Natural killer cell (primary cell): ENCODE results near the gene DENND5B. TPM values are rescaled to one million over a fixed set of nuclear protein-coding genes. Genes with fewer than 3 reads are reported as not detected.
A peak's percentile ranks its signal among the peaks of the same experiment; 100 is the strongest.

Source experiments
- ATAC-seq, 3 donors: fragments of 150-1000 bp in 2 of 3; fragments of 200-7000 bp in 1 of 3; cut with Tn5 transposase; 1 replicate in 1 of 3; 2 replicates in 2 of 3; pipeline ENCODE4 v1.10.0; 2021; ENCODE audit warnings: mild to moderate bottlenecking in 2 of 3, moderate library complexity in 2 of 3
- DNase-seq, 2 donors: peaks; one replicate each; pipeline versions ENCODE4 v3.0.0 to v3.0.0-alpha.2; 2013 to 2021; ENCODE audit warnings: mixed read lengths in 1 of 2
- H3K27ac ChIP-seq: one replicate; pipeline ENCODE4 v1.5.1; 2013; ENCODE audit warnings: mild to moderate bottlenecking, low read length
- H3K27me3 ChIP-seq: one replicate; pipeline ENCODE4 v1.6.1; 2013; ENCODE audit warnings: low read length; ENCODE audit not compliant: control insufficient read depth, insufficient read depth
- H3K36me3 ChIP-seq: one replicate; pipeline ENCODE4 v1.6.1; 2013; ENCODE audit warnings: low read length; ENCODE audit not compliant: control insufficient read depth, insufficient read depth
- H3K4me1 ChIP-seq: one replicate; pipeline ENCODE4 v1.6.1; 2013; ENCODE audit warnings: low read length; ENCODE audit not compliant: control insufficient read depth, insufficient read depth
- H3K4me3 ChIP-seq: one replicate; pipeline ENCODE4 v1.5.1; 2013; ENCODE audit warnings: low read length
- H3K9me3 ChIP-seq: one replicate; pipeline ENCODE4 v1.6.1; 2013; ENCODE audit warnings: low read length; ENCODE audit not compliant: control insufficient read depth, insufficient read depth
- H3K27ac Mint-ChIP-seq, 2 donors: one replicate each; pipeline ENCODE4 v1.8.0; 2022; ENCODE audit warnings: mild to moderate bottlenecking in 2 of 2, mixed read lengths in 2 of 2, moderate library complexity in 1 of 2
- H3K27me3 Mint-ChIP-seq, 2 donors: one replicate each; pipeline ENCODE4 v1.8.0; 2022; ENCODE audit warnings: low read depth in 2 of 2, mixed read lengths in 2 of 2
- H3K36me3 Mint-ChIP-seq: one replicate; pipeline ENCODE4 v1.8.0; 2022; ENCODE audit warnings: mixed read lengths
- H3K4me1 Mint-ChIP-seq, 2 donors: one replicate each; pipeline ENCODE4 v1.8.0; 2022; ENCODE audit warnings: mixed read lengths in 2 of 2
- H3K4me3 Mint-ChIP-seq: one replicate; pipeline ENCODE4 v1.8.0; 2022; ENCODE audit warnings: mild to moderate bottlenecking, moderate library complexity, mixed read lengths
- H3K9me3 Mint-ChIP-seq, 2 donors: one replicate each; pipeline ENCODE4 v1.8.0; 2022; ENCODE audit warnings: mixed read lengths in 2 of 2
- CTCF ChIP-seq: fragments of 200-600 bp; IDR thresholded peaks from one replicate; pipeline ENCODE4 v1.8.0; 2022; ENCODE audit warnings: antibody characterized with exemption
- WGBS: methylation state at CpG from one replicate; pipeline ENCODE4 v1.1.7; 2013; ENCODE audit warnings: missing lambda C conversion rate; ENCODE audit not compliant: insufficient coverage; 5-methylcytosine and 5-hydroxymethylcytosine counted together
- intact Hi-C: fragments of 100-400 bp; cut with micrococcal nuclease; formaldehyde crosslinking; loops from one replicate; pipeline ENCODE4 v1.14.2; 2022
- total RNA-seq, 4 donors: library from RNA; stranded (reverse); fragments of 120-200 nt in 1 of 4; gene quantifications; one replicate each; pipeline versions ENCODE4 v1.2.3 to v1.2.4, GENCODE V29; 2013 to 2022

DENND5B gene
- total RNA-seq, 3 donors from 2014 or later (not counting 1 experiment from before 2014, with no cell fraction given) = 0.52 to 2.4 (median 0.70) TPM

GRCh38 chr12:31586728-31587127 lies 4.2 kb downstream of the DENND5B start:
- peak overlapping the region; percentile 1 for H3K27ac ChIP-seq
- Mint-ChIP-seq H3K27me3 (peaks cover 9 to 18% of the 10 kb centered on the region in 2 donors), H3K4me1 (peaks cover 12 to 13% of the 10 kb centered on the region in 2 donors), H3K36me3 (no peaks in the 10 kb centered on the region), H3K4me3 (no peak overlapping the region), H3K9me3 (no peaks in the 10 kb centered on the region), H3K27ac (no peak overlapping the region)
- no peak for TF ChIP-seq CTCF
- H3K27me3 ChIP-seq = peaks cover 7% of the 10 kb centered on the region
- DNase-seq (no peak), ATAC-seq (no peak)
- no peaks in the 10 kb centered on the region for H3K36me3 ChIP-seq
- intact Hi-C loops = no loop called here
- H3K9me3 ChIP-seq = no peaks in the 10 kb centered on the region
- peaks cover 10% of the 10 kb centered on the region for H3K4me1 ChIP-seq
- no peak overlapping the region for H3K4me3 ChIP-seq
- 68% methylated on average over 4 of the region's 4 CpGs for WGBS

GRCh38 chr12:31585895-31586294 lies 5.0 kb downstream of the DENND5B start:
- no peak overlapping the region for H3K4me3 Mint-ChIP-seq
- peaks cover 9 to 14% of the 10 kb centered on the region in 2 donors for H3K27me3 Mint-ChIP-seq
- H3K36me3 Mint-ChIP-seq = no peaks in the 10 kb centered on the region
- H3K4me1 ChIP-seq = peaks cover 4% of the 10 kb centered on the region
- peaks cover 2% of the 10 kb centered on the region for H3K27me3 ChIP-seq
- ATAC-seq = no peak
- WGBS = 65% methylated on average over 2 of the region's 2 CpGs
- no peak overlapping the region for H3K4me3 ChIP-seq
- H3K36me3 ChIP-seq = no peaks in the 10 kb centered on the region
- H3K9me3 Mint-ChIP-seq = no peaks in the 10 kb centered on the region
- TF ChIP-seq CTCF = no peak
- no peak for DNase-seq
- no peak overlapping the region for H3K27ac ChIP-seq
- no peaks in the 10 kb centered on the region for H3K9me3 ChIP-seq
- intact Hi-C loops = no loop called here
- peaks cover 7 to 9% of the 10 kb centered on the region in 2 donors for H3K4me1 Mint-ChIP-seq
- no peak overlapping the region for H3K27ac Mint-ChIP-seq

DNA sequence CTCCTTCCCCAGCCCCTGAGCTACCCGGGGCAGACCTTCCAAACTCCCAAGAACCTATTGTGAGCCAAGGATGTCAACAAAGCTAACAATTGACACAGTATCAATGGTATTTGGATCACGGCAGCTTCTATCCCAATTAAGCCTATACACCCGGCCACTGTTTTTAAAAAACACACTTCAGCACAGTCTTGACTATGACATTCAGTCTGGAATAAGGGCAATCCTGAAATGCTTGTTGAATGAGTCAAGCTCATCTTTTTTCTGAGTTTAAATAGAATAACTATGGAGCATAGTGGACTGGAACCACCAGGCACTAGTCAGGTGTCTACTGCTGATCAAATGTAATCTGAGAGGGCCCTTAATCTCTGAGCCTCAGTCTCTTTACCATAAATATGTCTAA lies 5.7 kb downstream of the DENND5B start:
- Histone ChIP-seq H3K27ac (no peak overlapping the region), H3K9me3 (no peaks in the 10 kb centered on the region), H3K4me1 (peaks cover 4% of the 10 kb centered on the region), H3K4me3 (no peak overlapping the region), H3K27me3 (peaks cover 2% of the 10 kb centered on the region), H3K36me3 (no peaks in the 10 kb centered on the region)
- H3K4me1 Mint-ChIP-seq = peaks cover 7 to 9% of the 10 kb centered on the region in 2 donors
- H3K27me3 Mint-ChIP-seq = peaks cover 9 to 14% of the 10 kb centered on the region in 2 donors
- no peak overlapping the region for H3K27ac Mint-ChIP-seq
- WGBS = 98% methylated on average over 3 of the region's 3 CpGs
- no peaks in the 10 kb centered on the region for H3K9me3 Mint-ChIP-seq
- H3K4me3 Mint-ChIP-seq = no peak overlapping the region
- ATAC-seq (no peak), DNase-seq (no peak)
- no peaks in the 10 kb centered on the region for H3K36me3 Mint-ChIP-seq
- intact Hi-C loops = no loop called here
- TF ChIP-seq CTCF = no peak

GRCh38 chr12:31584782-31585181 lies 6.2 kb downstream of the DENND5B start:
- DNase-seq (no peak), ATAC-seq (no peak)
- Histone ChIP-seq H3K4me1 (peaks cover 2% of the 10 kb centered on the region), H3K4me3 (no peak overlapping the region), H3K36me3 (no peaks in the 10 kb centered on the region), H3K9me3 (no peaks in the 10 kb centered on the region), H3K27me3 (peaks cover 1% of the 10 kb centered on the region), H3K27ac (no peak overlapping the region)
- H3K27ac Mint-ChIP-seq = no peak overlapping the region
- no peaks in the 10 kb centered on the region for H3K9me3 Mint-ChIP-seq
- no peak for TF ChIP-seq CTCF
- no peaks in the 10 kb centered on the region for H3K36me3 Mint-ChIP-seq
- 95% methylated on average over 4 of the region's 6 CpGs for WGBS
- H3K4me3 Mint-ChIP-seq = no peak overlapping the region
- peaks cover 6 to 8% of the 10 kb centered on the region in 2 donors for H3K4me1 Mint-ChIP-seq
- H3K27me3 Mint-ChIP-seq = peaks cover 9 to 13% of the 10 kb centered on the region in 2 donors
- intact Hi-C loops = no loop called here
